GM23338 (cell line): Measurements from ENCODE around the gene KIF18B. TPM values are rescaled to one million over a fixed set of nuclear protein-coding genes. Genes with fewer than 3 reads are reported as not detected.

ENCODE experiments used
- ATAC-seq: fragments of 200-7000 bp; cut with Tn5 transposase; 3 replicates; pipeline ENCODE4 v1.9.1; 2020
- DNase-seq: peaks from one replicate; pipeline ENCODE4 v3.0.0-alpha.2; 2015; ENCODE audit warnings: low spot score
- H2AFZ ChIP-seq: fragments of 200-600 bp; sonication (generic); 2 replicates; pipeline ENCODE4 v1.8.0; 2016; ENCODE audit warnings: antibody characterized with exemption, mild to moderate bottlenecking, moderate library complexity
- H3F3A ChIP-seq: fragments of 200-600 bp; sonication (generic); replicated peaks from 2 replicates; pipeline ENCODE4 v1.8.0; 2017; ENCODE audit warnings: antibody characterized with exemption, mixed run types, low read depth
- H3K27ac ChIP-seq: fragments of 200-600 bp; sonication (generic); 2 replicates; pipeline ENCODE4 v1.6.1; 2016; ENCODE audit warnings: low read depth
- H3K27me3 ChIP-seq: fragments of 200-600 bp; sonication (generic); 2 replicates; pipeline ENCODE4 v1.8.0; 2016; ENCODE audit warnings: mild to moderate bottlenecking, mixed run types, moderate library complexity; ENCODE audit not compliant: insufficient read depth
- H3K36me3 ChIP-seq: fragments of 200-600 bp; sonication (generic); 2 replicates; pipeline ENCODE4 v1.8.0; 2016; ENCODE audit warnings: mild to moderate bottlenecking; ENCODE audit not compliant: insufficient read depth
- H3K4me1 ChIP-seq: fragments of 200-600 bp; sonication (generic); 2 replicates; pipeline ENCODE4 v1.8.0; 2016; ENCODE audit warnings: mild to moderate bottlenecking, moderate library complexity; ENCODE audit not compliant: insufficient read depth
- H3K4me2 ChIP-seq: fragments of 200-600 bp; sonication (generic); 2 replicates; pipeline ENCODE4 v1.7.1; 2017; ENCODE audit warnings: mixed run types
- H3K4me3 ChIP-seq: fragments of 200-600 bp; sonication (generic); 2 replicates; pipeline ENCODE4 v1.6.1; 2016; ENCODE audit warnings: mixed run types
- H3K79me2 ChIP-seq: fragments of 200-600 bp; sonication (generic); replicated peaks from 2 replicates; pipeline ENCODE4 v1.8.0; 2017; ENCODE audit warnings: mild to moderate bottlenecking; ENCODE audit not compliant: insufficient read depth
- H3K9me2 ChIP-seq: fragments of 200-600 bp; sonication (generic); 2 replicates; pipeline ENCODE4 v1.8.0; 2017; ENCODE audit not compliant: insufficient read depth
- H4K20me1 ChIP-seq: fragments of 200-600 bp; sonication (generic); replicated peaks from 2 replicates; pipeline ENCODE4 v1.8.0; 2017; ENCODE audit warnings: mild to moderate bottlenecking; ENCODE audit not compliant: insufficient read depth
- H3K27ac Mint-ChIP-seq: 2 replicates; pipeline ENCODE4 v1.8.0; 2020; ENCODE audit warnings: inconsistent platforms, mild to moderate bottlenecking, moderate library complexity, mixed read lengths
- H3K27me3 Mint-ChIP-seq: 3 replicates; pipeline ENCODE4 v1.8.0; 2022; ENCODE audit warnings: low read depth, mild to moderate bottlenecking, moderate library complexity, mixed read lengths, inconsistent platforms; ENCODE audit not compliant: insufficient read depth, poor library complexity
- H3K36me3 Mint-ChIP-seq: 3 replicates; pipeline ENCODE4 v1.8.0; 2021; ENCODE audit warnings: low read depth, mild to moderate bottlenecking, inconsistent platforms, moderate library complexity, mixed read lengths
- H3K4me1 Mint-ChIP-seq: 3 replicates; pipeline ENCODE4 v1.8.0; 2020; ENCODE audit warnings: mild to moderate bottlenecking, inconsistent platforms, mixed read lengths
- H3K4me3 Mint-ChIP-seq: 3 replicates; pipeline ENCODE4 v1.8.0; 2021; ENCODE audit warnings: moderate library complexity, mild to moderate bottlenecking, inconsistent platforms, mixed read lengths
- H3K9me3 Mint-ChIP-seq: 3 replicates; pipeline ENCODE4 v1.8.0; 2020; ENCODE audit warnings: moderate library complexity, mild to moderate bottlenecking, inconsistent platforms, mixed read lengths
- CREB1 ChIP-seq: fragments of 250-450 bp; sonication (Bioruptor Pico); IDR thresholded peaks from 2 replicates; pipeline ENCODE4 v1.5.0; 2020; ENCODE audit warnings: low read depth, mild to moderate bottlenecking, moderate library complexity
- CTCF ChIP-seq, 2 experiments: fragments of 200-600 bp in 1 of 2; sonication (generic) in 1 of 2; conservative IDR thresholded peaks; 2 replicates each; pipeline versions ENCODE4 v1.5.1 to v1.6.1; 2016 to 2017; ENCODE audit warnings: antibody characterized with exemption in 2 of 2, low read depth in 2 of 2, mild to moderate bottlenecking in 2 of 2, moderate library complexity in 1 of 2
- ETS1 ChIP-seq: IDR thresholded peaks from 2 replicates; pipeline ENCODE4 v1.6.1; 2016; ENCODE audit warnings: antibody characterized with exemption
- EZH2phosphoT487 ChIP-seq: fragments of 200-600 bp; sonication (generic); IDR thresholded peaks from one replicate; pipeline ENCODE4 v1.8.1; 2018; ENCODE audit warnings: antibody characterized with exemption; ENCODE audit not compliant: unreplicated experiment
- POLR2AphosphoS5 ChIP-seq: IDR thresholded peaks from 2 replicates; pipeline ENCODE4 v1.6.1; 2016; ENCODE audit warnings: antibody characterized with exemption, low read depth
- STAT1 ChIP-seq: IDR thresholded peaks from one replicate; pipeline ENCODE4 v1.6.1; 2016; ENCODE audit warnings: antibody characterized with exemption; ENCODE audit not compliant: unreplicated experiment
- ZNF114 ChIP-seq: fragments of 250-450 bp; sonication (Bioruptor Pico); IDR thresholded peaks from 2 replicates; pipeline ENCODE4 v1.5.0; 2020; ENCODE audit warnings: mild to moderate bottlenecking, moderate library complexity
- ZNF331 ChIP-seq: fragments of 250-450 bp; sonication (Bioruptor Pico); IDR thresholded peaks from 2 replicates; pipeline ENCODE4 v1.5.0; 2020; ENCODE audit warnings: low read depth, mild to moderate bottlenecking, moderate library complexity
- ZNF462 ChIP-seq: fragments of 250-450 bp; sonication (Bioruptor Pico); IDR thresholded peaks from 2 replicates; pipeline ENCODE4 v1.5.0; 2020; ENCODE audit warnings: mild to moderate bottlenecking, moderate library complexity
- polyA plus RNA-seq: library from polyadenylated mRNA; unstranded; fragments of >200 nt; fragmentation: Nextera tagmentation; extraction: Ambion mirVana; gene quantifications from 2 replicates; pipeline ENCODE4 v1.2.1, GENCODE V29; 2016
- total RNA-seq: library from RNA; depleted of rRNA; stranded (reverse); fragments of >200 nt; shearing (Covaris generic); gene quantifications from 2 replicates; pipeline ENCODE4 v1.2.3, GENCODE V29; 2014

The KIF18B gene
- total and polyA plus RNA-seq, 2 experiments from 2014 or later = 14.1 to 28.4 TPM

GRCh38 chr17:44990994-44991393 lies 43.4 kb upstream of the KIF18B start:
- no peaks in the 10 kb centered on the region for H3K36me3 Mint-ChIP-seq
- no peak for ATAC-seq
- peaks cover 14% of the 10 kb centered on the region; the same call in 1 of the 2 replicates for H3F3A ChIP-seq

More at GRCh38 chr17:44990994-44991393, 43.4 kb upstream of the KIF18B start:
- H3K27ac Mint-ChIP-seq = no peak overlapping the region
- peaks cover 22% of the 10 kb centered on the region for H3K27me3 Mint-ChIP-seq
- no peaks in the 10 kb centered on the region for H3K9me3 Mint-ChIP-seq
- H3K4me2 ChIP-seq = no peak overlapping the region
- H3K4me3 ChIP-seq = no peak overlapping the region
- H3K9me2 ChIP-seq = no peaks in the 10 kb centered on the region
- no peaks in the 10 kb centered on the region for H3K36me3 ChIP-seq
- no peaks in the 10 kb centered on the region for H4K20me1 ChIP-seq
- H3K4me1 Mint-ChIP-seq = peaks cover 28% of the 10 kb centered on the region
- TF ChIP-seq CREB1 = no peak
- no peak for TF ChIP-seq POLR2AphosphoS5
- TF ChIP-seq ETS1 = no peak
- no peak for TF ChIP-seq CTCF (conservative IDR thresholded peaks at IDR 0.05; ENCODE audit: low read depth in 2 of 2)
- TF ChIP-seq EZH2phosphoT487 = no peak
- no peak for TF ChIP-seq ZNF331 (CRISPR knock-in tag)
- TF ChIP-seq STAT1 = no peak
- TF ChIP-seq ZNF114 (CRISPR knock-in tag) = no peak
- TF ChIP-seq ZNF462 (CRISPR knock-in tag) = no peak
- no peak overlapping the region for H3K4me3 Mint-ChIP-seq
- no peak overlapping the region for H2AFZ ChIP-seq
- H3K4me1 ChIP-seq = peaks cover 23% of the 10 kb centered on the region
- DNase-seq = no peak
- H3K27me3 ChIP-seq = peaks cover 7% of the 10 kb centered on the region; the same call in 1 of the 2 replicates
- H3K79me2 ChIP-seq = no peaks in the 10 kb centered on the region
- H3K27ac ChIP-seq = no peak overlapping the region
